Right renal pelvis (tissue), 4 donors: ENCODE data around the gene RBM28. TPM values are rescaled to one million over a fixed set of nuclear protein-coding genes. Genes with fewer than 3 reads are reported as not detected.
"Not testable (repeated sequence)": the region's sequence is repeated elsewhere in the genome, so short reads cannot be mapped to it uniquely, and the experiment has no call there.

Experiments
- DNase-seq, 4 donors: peaks; one replicate each; pipeline ENCODE4 v3.0.0-alpha.2; 2013; ENCODE audit warnings: low read depth in 4 of 4, low spot score in 3 of 4, missing footprints in 1 of 4
- polyA plus RNA-seq, 4 donors: library from polyadenylated mRNA; unstranded; fragments of 120-200 nt; gene quantifications; one replicate each; pipeline ENCODE4 v1.2.1, GENCODE V29; 2013; ENCODE audit not compliant: insufficient read length in 4 of 4

Gene RBM28
- polyA plus RNA-seq, 4 donors, result 38.5 to 50.8 (median 42.3) TPM

DNA sequence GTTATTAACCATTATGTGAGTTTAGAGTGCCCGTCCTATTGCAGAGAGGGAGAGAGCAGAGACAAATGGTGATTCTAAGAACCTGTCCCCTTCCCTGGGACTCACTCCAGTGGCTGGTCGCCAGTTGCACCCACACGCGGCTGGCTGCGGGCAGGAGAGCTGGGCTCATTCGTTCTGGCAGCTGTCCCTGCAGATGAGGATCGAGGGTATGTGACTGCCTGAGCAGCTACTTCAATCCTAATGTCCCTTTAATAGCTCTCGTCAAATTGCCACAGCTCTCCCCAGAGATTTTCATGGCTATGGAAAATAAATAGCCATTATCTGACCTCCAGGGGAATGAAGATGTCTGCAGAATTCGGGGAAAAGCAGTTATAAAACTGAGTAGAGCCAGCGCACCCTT is 41.6 kb downstream of the RBM28 start:
- DNase-seq, result no peak

DNA sequence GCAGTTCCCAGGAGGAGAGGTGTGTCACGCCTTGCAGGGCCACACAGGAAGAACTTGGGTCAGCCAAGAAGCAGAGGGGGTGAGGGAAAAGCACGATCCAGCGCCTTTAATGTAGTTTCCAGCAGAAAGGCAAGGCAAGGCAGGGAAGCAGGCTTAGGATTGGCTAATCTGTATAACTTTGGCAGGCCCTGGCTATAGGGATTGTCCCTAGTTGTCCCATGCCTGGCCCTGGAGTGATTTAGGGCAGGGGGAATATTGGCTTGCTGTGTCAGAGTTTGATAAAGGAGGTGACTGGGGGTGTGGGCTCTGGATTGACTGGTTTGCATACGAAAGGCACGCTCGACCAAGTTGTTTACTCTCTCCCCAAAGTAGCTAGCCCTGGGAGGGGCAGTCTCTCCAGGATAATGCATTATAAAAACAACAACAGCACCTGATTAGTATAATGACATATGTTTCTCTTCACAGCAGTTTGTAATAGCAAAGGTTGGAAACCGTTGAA is 44.5 kb downstream of the RBM28 start:
- DNase-seq, result no peak

DNA sequence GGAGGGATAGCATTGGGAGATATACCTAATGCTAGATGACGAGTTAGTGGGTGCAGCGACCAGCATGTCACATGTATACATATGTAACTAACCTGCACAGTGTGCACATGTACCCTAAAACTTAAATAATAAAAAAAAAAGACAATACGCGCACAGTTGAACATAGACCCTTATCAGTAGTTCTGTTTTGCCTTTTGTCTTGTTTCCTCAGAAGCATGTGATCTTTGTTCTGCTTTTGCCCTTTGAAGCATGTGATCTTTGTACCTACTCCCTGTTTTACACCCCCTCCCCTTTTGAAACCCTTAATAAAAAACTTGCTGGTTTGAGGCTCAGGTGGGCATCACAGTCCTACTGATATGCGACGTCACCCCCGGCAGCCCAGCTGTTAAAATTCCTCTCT is 45.7 kb downstream of the RBM28 start:
- DNase-seq, result not testable (repeated sequence)

DNA sequence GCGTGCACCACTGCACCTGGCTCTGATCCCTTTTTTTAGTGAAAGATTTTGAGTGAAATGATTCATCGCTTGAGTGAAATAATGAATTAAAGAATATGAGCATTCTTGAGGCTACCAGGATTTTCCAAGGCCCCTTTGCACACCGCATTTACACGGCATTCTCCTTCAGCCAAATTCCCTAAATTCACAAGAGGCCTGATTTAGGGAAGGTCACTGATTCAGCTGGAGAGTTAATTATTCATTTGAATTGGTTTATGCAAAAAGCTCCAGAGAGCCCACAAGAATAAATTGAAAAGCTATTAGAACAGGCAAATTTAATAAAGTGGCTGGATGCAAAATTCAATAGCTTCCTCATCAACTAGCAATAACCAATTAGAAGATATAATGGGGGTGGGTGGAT is 56.2 kb downstream of the RBM28 start:
- no peak for DNase-seq

DNA sequence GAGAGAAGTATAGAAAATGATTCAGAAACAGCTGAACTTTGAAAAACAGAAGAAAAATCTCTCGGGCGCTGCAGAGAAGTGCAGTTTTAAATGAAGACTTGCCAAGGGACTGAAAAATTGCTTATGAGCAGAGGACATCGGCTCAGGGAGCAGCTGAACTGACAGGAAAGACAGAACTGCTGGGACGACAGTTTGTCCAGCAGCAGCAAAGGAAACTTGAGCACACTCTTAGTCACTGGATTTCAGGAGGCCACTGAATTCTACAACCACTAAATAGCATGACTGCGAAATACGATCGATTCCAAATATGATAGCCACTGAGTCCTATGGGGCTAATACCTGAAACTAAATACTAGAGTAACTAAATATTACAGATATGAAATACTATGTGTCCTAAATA is 59.6 kb downstream of the RBM28 start:
- no peak for DNase-seq

DNA sequence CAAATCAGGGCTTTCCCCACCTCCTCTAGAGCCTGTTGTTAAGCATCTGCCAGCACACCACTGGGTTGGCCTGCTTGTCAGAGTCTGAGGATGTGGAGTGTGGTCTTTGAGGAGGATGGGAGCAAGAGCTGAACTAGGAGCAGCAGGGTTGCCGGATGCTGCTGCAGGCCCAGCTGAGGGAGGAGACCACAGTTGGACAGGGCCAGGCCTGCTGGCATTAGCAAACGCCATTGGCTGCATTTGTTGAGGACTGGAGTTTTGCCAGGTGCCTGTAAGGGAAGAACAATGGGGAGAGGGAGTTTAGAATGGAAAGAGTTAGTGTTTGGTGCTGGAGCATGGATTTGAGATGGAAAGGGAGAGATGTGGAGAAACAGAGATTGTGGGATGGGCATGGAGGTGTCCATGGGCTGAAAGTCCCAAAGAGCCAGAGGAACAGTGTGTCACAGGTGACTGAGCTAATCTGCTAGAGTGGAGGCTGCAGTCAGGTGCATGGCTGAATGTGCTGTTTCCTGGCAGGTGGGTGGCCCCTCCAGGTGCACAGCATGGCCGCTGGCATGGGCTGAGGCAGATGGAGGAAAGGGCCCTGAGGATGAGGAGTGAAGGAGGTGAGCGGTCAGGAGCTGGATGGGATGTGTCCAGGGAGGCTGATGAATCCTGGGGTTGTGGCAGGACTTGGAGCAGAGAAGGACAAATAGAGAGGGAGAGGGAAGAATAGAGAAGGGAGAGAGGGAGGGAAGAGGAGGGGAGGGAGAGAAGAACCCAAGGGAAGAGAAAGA is 61.9 kb downstream of the RBM28 start:
- no peak for DNase-seq

DNA sequence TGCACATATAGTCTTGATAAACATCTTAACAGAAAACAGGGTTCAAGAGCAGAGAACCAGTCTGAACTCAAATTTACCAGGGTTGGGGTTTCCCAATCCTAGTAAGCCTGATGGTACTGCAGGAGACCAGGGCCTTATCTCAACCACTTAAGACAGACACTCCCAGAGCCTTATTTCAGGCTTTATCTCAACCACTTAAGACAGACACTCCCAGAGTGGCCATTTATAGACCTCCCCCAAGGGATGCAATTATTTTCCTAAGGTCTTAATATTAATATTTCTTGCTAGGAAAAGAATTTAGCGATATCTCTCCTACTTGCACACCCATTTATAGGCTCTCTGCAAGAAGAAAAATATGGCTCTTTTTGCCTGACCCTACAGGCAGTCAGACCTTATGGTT is 63.3 kb downstream of the RBM28 start:
- DNase-seq, result not testable (repeated sequence)

DNA sequence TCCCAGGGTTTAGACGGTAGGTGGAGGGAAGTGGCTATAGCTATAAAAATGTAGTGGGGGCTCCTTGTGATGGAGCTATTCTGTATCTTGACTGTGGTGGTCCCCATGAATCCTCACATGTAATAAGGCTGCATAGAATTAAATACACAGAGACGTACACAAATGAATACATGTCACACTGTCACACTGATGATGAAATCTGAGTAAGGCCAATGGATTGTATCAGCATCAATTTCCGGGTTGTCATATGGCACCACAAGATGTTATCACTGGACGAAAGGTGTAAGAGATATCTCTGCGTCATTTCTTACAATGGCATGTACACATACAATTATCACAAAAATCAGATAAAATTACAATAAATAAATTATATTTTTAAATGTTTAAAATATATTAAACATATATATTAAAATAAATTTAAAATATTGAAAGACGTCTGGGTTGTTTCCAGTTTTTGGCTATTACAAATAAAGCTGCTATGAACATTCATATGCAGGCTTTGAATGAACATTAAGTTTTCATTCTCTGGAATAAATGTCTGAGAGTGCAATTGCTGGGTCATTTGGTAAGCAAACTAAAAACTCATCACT is 64.5 kb downstream of the RBM28 start:
- DNase-seq, result no peak

DNA sequence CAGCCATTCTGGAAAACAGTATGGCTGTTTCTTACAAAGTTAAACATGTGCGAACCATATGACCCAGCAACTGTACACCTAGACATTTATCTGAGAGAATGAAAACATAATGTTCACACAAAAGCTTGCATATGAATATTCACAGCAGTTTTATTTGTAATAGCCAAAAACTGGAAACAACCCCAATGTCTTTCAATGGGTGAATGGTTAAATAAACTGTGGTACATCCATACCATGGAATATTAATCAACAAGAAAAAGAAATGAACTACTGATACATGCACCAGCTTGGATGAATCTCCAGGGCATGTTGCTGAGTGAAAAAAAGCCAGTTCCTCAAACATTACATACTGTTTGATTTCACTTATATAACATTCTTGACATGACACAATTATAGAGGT is 65.3 kb downstream of the RBM28 start:
- DNase-seq, result no peak

DNA sequence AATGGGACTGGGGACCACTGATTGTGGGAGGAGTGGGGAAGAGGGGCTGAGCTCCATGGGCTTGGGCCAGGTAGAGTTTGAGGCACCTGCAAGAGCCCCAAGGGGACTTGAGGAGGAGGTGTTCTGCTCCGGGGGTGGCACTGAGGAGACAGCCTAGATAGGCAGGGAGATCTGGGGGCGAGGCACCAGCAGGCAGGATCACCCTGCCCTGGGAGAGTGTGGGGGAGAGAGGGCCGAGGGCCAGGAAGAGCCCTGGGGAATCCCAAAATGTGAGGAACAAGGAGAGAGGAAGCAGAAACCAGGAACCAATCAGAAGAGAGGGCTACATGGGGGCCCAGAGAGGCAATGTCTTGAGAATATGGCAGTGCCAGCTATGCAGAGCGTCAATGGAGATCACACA is 68.0 kb downstream of the RBM28 start:
- DNase-seq, result no peak

DNA sequence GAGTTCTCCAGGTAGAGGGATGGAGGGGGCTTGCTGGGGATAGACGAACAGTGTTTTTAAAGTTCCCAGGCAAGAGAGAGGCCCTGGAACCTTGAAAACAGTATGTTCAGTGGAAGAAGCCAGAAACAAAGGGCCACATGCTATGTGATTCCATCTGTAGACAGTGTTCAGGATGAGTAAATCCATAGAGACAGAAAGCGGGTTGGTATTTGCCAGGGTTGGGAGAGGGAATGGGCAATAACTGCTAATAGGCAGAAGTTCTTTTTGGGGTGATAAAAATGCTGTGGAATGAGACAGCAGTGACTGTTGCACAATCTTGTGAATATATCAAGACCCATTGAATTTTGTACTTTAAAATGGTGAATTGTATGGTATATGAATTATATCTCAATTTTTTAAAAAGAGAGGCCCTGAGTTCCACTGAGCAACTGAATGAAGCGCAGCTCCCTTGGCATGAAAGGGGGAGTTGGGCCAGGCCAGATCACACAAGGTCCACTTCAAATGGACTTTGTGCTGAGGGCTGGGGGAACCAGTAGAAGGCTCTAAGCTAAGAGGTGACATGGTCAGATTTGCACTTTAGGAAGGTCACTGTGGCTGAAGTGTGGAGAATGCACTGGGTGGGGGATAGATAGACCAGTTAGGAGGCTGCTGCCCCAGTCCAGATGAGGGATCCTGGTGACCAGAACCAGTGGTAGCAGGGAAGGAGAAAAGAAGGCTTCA is 68.7 kb downstream of the RBM28 start:
- no peak for DNase-seq

DNA sequence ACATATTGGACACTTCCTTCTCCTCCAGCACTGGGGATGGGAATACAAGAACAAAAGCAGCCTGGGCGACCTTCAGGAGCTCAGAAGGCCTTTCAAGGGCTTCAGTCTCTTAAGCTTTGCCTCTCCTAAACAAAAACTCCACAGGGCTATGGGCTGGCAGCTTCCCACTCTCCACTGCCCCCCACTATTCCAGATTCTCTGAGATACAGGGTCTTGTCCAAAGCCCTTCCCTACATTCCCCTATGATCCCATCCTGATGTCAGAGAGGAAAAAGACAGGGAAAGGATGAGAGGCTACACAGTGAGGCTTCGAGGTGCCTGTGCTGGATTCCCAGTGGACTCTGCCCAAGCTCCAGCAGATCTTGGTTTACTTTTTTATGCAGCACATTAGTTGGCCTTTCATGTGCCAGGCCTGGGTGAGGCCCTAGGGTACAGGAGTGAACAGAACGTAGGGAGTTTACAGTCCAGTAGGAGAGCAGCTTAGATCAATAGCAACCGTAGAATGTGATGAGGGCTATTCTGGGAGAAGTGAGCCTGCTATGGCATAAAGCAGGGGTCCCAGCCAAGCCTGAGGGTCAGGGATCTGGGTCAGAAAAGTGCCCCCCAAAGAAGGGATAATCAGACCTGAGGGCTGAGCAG is 69.3 kb downstream of the RBM28 start:
- no peak for DNase-seq

DNA sequence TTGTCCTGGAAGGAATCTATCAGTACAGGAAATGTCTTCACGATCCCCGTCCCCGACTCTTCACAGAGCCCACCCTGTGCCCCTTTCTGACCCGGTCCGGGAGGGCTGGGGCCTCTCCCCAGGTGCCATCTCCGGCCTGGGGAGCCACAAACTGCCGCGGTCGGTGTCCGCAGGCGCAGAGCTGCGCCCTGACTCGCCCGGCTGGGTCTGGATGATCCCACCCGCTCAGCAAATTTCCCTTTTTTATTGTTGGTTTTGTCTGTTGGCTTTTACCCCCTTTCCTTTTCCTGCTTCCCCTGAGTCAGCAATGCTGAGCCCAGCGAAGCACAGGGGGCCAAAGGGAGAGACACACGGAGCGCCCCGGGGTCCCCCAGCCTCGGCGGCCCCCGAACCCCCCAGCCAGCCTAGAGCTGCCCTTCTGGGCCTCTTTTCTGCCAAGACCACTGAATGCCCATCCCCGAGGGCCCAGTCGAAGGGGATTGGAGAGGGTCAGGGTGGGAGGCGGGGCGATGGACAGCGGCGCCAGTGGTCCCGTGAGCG is 71.7 kb downstream of the RBM28 start:
- DNase-seq, result no peak

DNA sequence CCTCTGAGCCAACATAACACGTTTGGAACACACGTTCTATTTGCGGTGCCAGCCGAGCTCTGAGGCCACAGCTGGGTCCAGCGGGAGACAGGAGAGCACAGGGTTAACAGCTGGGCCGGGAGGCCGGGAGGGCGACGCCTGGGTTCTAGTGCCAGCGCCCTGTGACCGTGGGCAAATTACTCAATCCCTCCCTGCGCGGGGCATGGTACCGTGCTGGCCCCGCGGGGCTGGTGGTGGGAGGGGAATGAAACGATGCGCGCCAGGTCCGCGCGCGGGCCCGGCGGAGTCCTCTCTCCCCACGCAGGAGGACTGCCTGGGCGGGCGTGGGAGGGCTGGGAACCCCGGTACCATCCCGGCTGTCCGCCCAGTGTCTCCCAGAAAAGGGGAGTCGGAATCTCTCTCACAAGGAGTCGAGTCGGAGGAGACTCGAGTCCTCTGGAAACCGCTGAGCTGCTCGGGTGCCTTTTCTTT is 72.2 kb downstream of the RBM28 start:
- no peak for DNase-seq

DNA sequence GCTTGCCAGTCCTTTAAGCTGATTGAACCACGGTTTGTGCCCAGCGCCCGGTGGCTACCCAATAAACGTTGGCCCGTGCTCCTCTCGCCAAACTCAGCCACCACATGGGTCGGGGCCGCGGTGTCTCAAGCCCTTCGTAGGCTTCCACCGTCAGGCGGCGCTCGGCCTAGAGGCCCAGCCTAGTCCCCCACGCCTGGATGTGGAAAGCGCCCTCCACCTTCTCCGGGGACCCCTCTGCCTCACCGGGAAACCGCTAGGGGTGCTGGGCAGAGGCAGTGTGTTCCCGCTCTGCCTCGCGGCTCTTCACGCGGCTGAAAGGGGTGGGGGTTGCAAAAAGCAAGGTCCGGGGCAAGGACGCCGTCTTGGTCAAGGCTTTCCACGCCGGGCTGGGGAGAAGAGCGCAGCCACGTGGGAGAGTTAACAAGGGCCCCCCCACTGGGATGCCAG is 72.9 kb downstream of the RBM28 start:
- no peak for DNase-seq

DNA sequence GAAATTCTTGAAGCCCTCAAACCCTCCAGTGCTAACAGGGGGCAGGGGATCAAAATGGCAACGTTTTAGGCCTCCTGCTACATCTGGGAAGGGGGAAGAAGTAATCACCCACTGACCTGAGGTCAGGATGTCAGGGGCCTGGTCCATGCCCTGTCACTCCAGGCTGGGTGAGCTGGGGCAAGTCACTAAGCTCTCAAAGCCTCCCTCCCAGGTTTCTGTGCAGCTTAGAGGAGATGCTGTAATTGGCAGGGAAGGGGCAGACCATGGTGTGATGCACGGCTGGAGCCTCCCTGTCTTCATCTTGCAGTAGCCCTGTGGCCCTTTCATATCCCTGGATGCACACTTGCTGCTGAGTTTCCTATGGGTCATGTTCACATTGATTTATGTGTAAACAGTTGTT is 75.5 kb downstream of the RBM28 start:
- DNase-seq, result no peak

DNA sequence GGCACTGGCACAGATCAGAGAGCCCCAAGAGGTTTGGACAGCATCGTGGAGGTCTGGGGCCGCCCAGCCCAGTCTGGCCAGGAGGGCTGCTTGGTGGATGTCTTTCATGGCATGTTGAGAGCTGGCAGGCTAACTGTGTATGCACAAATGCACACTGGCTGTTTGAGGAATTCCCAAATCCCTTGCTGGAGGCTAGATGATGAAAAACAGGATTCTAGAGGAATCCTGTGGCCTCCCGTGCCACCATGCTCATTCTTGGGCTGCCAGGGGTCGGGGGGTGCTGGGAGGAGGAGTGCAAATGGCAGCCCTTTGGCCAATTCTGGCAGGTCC is 76.1 kb downstream of the RBM28 start:
- no peak for DNase-seq

DNA sequence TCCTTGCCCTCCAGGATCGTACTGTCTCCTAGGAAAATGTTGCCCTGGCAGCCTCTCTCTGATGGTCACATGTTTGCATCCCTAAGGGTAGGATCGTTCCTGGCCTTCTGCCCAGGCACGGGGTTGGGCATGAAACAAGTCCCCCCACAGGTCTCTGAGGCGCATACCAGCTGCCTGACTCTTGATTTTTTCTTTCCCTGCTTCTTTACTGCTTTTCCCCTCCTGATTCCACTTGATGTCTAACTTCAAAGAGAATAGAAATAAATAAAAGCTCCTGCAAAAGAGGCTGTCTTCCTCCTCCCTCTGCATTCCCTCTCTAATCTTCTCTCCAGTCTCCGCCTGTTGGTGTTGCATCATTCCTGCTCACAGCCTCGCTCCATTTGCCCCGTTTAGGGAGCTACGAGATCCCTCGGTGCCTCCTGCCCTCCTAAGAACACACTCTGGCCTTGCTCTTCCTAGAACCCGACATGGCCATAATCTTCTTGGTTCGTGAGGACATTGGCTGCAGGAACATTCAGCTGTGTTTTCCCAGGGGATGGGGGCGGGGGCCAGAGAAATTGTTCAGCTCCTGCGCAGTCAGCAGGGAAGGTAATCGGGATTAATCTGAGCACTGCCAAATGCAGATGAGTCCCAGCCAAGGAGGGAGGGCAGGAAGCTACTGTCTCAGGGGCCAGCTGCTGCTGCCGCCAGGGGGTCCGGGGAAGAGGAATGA is 76.7 kb downstream of the RBM28 start:
- DNase-seq, result no peak

DNA sequence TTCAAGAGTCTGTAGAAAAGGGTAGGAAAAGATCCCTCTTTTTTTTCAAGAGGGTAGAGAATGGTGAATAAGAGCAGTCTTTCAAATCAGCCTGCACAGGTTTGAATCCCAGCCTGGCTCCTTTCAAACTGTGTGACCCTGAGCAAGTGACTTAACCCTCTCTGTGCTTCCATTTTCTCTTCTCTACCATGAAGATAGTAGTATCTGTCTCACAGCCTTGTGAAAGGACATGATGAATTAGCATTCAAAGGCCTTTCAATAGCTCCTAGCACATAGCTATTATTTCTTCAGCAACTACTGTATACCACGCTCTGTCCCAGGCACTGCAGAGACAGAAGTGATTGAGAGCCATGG is 77.2 kb downstream of the RBM28 start:
- no peak for DNase-seq

DNA sequence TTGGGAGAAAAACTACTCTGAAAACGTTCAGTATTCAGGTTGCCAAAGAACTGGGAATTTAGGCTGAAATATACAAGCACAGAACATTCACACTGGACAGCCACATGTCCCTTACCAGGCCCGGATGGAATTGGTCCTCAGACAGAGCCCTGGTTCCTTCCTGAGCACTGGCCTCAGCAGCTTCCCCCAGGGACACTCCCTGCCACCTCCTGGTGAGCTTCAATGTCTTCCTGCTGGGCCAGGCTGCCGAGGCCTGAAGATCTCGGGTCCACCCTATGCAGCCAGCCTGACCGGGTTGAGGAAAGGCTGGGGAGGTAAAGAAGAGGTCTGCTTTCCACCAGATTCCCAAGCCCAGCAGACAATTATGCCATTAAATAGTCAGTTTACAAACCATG is 77.8 kb downstream of the RBM28 start:
- DNase-seq, result no peak
